ENCODE results near the gene C6orf120.
A peak's percentile ranks its signal among the peaks of the same experiment; 100 is the strongest.

C6orf120 gene

GRCh38 chr6:169701311-169701953 is 494 bp upstream of the C6orf120 start:
- no peaks in the 10 kb centered on the region for H3F3A ChIP-seq (ENCODE audit: control insufficient read depth, insufficient read depth)
- H3K27ac ChIP-seq (ENCODE audit: low read depth, low read length) = peak overlapping the region; percentile 59
- no peaks in the 10 kb centered on the region for H3K9me3 ChIP-seq (ENCODE audit: control insufficient read depth, insufficient read depth, low read length)
- H3K9me2 ChIP-seq (replicated peaks; ENCODE audit: control insufficient read depth, low read length) = no peaks in the 10 kb centered on the region
- no peaks in the 10 kb centered on the region for H3K27me3 ChIP-seq (ENCODE audit: control insufficient read depth, low read length)
- no peak for TF ChIP-seq EZH2phosphoT487 (IDR thresholded peaks at IDR 0.05; ENCODE audit: borderline replicate concordance, low read length)
- peak; percentile 2 for TF ChIP-seq CTCF (IDR thresholded peaks at IDR 0.05; ENCODE audit: low read depth, low read length, poor library complexity, severe bottlenecking)
- peaks cover 87% of the 10 kb centered on the region for H3K79me2 ChIP-seq (ENCODE audit: control insufficient read depth, low read length)
- H3K4me1 ChIP-seq (ENCODE audit: control insufficient read depth, low read length) = peaks cover 42% of the 10 kb centered on the region
- peaks cover 71% of the 10 kb centered on the region for H3K36me3 ChIP-seq (ENCODE audit: control insufficient read depth, low read length)
- peak overlapping the region; percentile 84 for H3K4me3 ChIP-seq (ENCODE audit: low read length)
- peak overlapping the region; percentile 66 for H3K4me2 ChIP-seq (ENCODE audit: low read length)
- peaks cover 10% of the 10 kb centered on the region for H4K20me1 ChIP-seq (ENCODE audit: control insufficient read depth, insufficient read depth, low read depth, low read length)

- no peaks in the 10 kb centered on the region for H3K27me3 ChIP-seq (ENCODE audit: control insufficient read depth, low read length)
- no peaks in the 10 kb centered on the region for H3K9me3 ChIP-seq (ENCODE audit: control insufficient read depth, insufficient read depth, low read length)
- peak overlapping the region; percentile 66 for H3K4me2 ChIP-seq (ENCODE audit: low read length)
- no peaks in the 10 kb centered on the region for H3K9me2 ChIP-seq (replicated peaks; ENCODE audit: control insufficient read depth, low read length)
- peaks cover 10% of the 10 kb centered on the region for H4K20me1 ChIP-seq (ENCODE audit: control insufficient read depth, insufficient read depth, low read depth, low read length)
- H3K4me3 ChIP-seq (ENCODE audit: low read length) = peak overlapping the region; percentile 84
- peaks cover 91% of the 10 kb centered on the region for H3K79me2 ChIP-seq (ENCODE audit: control insufficient read depth, low read length)
- peak overlapping the region; percentile 59 for H3K27ac ChIP-seq (ENCODE audit: low read depth, low read length)
- TF ChIP-seq CTCF (IDR thresholded peaks at IDR 0.05; ENCODE audit: low read depth, low read length, poor library complexity, severe bottlenecking) (no peak), EZH2phosphoT487 (IDR thresholded peaks at IDR 0.05; ENCODE audit: borderline replicate concordance, low read length) (no peak)
- H3F3A ChIP-seq (ENCODE audit: control insufficient read depth, insufficient read depth) = peaks cover 11% of the 10 kb centered on the region
- peaks cover 56% of the 10 kb centered on the region for H3K4me1 ChIP-seq (ENCODE audit: control insufficient read depth, low read length)
- peaks cover 77% of the 10 kb centered on the region for H3K36me3 ChIP-seq (ENCODE audit: control insufficient read depth, low read length)
Observed at GRCh38 chr6:169702840-169703246, 917 bp downstream of the C6orf120 start.

DNA sequence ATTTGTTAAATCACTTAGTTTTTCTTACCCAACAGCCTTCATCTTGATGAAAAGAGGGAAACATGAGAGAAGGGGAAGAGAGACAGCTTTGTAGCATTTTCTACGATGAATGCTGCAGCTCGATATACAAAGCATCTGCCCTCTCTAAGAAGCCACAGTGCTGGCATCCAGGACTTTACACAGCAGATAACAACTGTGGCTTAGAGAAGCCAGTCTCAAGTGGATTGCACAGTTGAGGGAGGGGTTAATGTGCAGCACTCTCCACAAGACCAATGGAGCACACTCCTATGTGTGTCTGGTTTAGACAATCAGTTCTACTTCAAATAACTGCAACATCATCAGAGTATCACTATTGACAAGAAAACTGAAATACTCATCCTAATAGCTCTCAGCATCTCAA is 5.8 kb downstream of the C6orf120 start:
- H3K4me2 ChIP-seq (ENCODE audit: low read length) = peak overlapping the region; percentile 34
- H4K20me1 ChIP-seq (ENCODE audit: control insufficient read depth, insufficient read depth, low read depth, low read length) = peaks cover 10% of the 10 kb centered on the region
- H3K79me2 ChIP-seq (ENCODE audit: control insufficient read depth, low read length) = peaks cover 52% of the 10 kb centered on the region
- TF ChIP-seq EZH2phosphoT487 (IDR thresholded peaks at IDR 0.05; ENCODE audit: borderline replicate concordance, low read length) (no peak), CTCF (IDR thresholded peaks at IDR 0.05; ENCODE audit: low read depth, low read length, poor library complexity, severe bottlenecking) (no peak)
- H3K36me3 ChIP-seq (ENCODE audit: control insufficient read depth, low read length) = peaks cover 94% of the 10 kb centered on the region
- H3K9me2 ChIP-seq (replicated peaks; ENCODE audit: control insufficient read depth, low read length) = no peaks in the 10 kb centered on the region
- H3K4me1 ChIP-seq (ENCODE audit: control insufficient read depth, low read length) = peaks cover 78% of the 10 kb centered on the region
- peak overlapping the region; percentile 31 for H3K27ac ChIP-seq (ENCODE audit: low read depth, low read length)
- no peaks in the 10 kb centered on the region for H3K9me3 ChIP-seq (ENCODE audit: control insufficient read depth, insufficient read depth, low read length)
- H3K27me3 ChIP-seq (ENCODE audit: control insufficient read depth, low read length) = no peaks in the 10 kb centered on the region
- 0 out of 2 replicates have a peak overlapping the region, but pooled peaks have one; percentile 9 for H3K4me3 ChIP-seq (ENCODE audit: low read length)
- peaks cover 44% of the 10 kb centered on the region for H3F3A ChIP-seq (ENCODE audit: control insufficient read depth, insufficient read depth)
